Stimulated activated naive CD8-positive, alpha-beta T cell treated with anti-CD3 and anti-CD28 coated beads, Interleukin-15, amount 100 ng/mL, for 72 hours (primary cell): ENCODE results near the gene TOR4A.

Experiments used
- ATAC-seq: fragments of 150-1000 bp; cut with Tn5 transposase; 2 replicates; pipeline ENCODE4 v1.10.0; 2021; ENCODE audit warnings: mild to moderate bottlenecking, moderate library complexity
- DNase-seq, 2 donors: peaks; one replicate each; pipeline ENCODE4 v3.0.0; 2021 to 2022
- H3K27ac Mint-ChIP-seq, 2 donors: one replicate each; pipeline ENCODE4 v1.8.0; 2022; ENCODE audit warnings: mild to moderate bottlenecking in 2 of 2, mixed read lengths in 2 of 2, moderate library complexity in 2 of 2
- H3K27me3 Mint-ChIP-seq: one replicate; pipeline ENCODE4 v1.8.0; 2022; ENCODE audit warnings: mixed read lengths
- H3K4me1 Mint-ChIP-seq: one replicate; pipeline ENCODE4 v1.8.0; 2022; ENCODE audit warnings: mild to moderate bottlenecking, mixed read lengths
- H3K4me3 Mint-ChIP-seq, 2 donors: one replicate each; pipeline ENCODE4 v1.8.0; 2022; ENCODE audit warnings: mild to moderate bottlenecking in 2 of 2, mixed read lengths in 2 of 2, moderate library complexity in 1 of 2
- H3K9me3 Mint-ChIP-seq, 2 donors: one replicate each; pipeline ENCODE4 v1.8.0; 2022; ENCODE audit warnings: mixed read lengths in 2 of 2

TOR4A gene

DNA sequence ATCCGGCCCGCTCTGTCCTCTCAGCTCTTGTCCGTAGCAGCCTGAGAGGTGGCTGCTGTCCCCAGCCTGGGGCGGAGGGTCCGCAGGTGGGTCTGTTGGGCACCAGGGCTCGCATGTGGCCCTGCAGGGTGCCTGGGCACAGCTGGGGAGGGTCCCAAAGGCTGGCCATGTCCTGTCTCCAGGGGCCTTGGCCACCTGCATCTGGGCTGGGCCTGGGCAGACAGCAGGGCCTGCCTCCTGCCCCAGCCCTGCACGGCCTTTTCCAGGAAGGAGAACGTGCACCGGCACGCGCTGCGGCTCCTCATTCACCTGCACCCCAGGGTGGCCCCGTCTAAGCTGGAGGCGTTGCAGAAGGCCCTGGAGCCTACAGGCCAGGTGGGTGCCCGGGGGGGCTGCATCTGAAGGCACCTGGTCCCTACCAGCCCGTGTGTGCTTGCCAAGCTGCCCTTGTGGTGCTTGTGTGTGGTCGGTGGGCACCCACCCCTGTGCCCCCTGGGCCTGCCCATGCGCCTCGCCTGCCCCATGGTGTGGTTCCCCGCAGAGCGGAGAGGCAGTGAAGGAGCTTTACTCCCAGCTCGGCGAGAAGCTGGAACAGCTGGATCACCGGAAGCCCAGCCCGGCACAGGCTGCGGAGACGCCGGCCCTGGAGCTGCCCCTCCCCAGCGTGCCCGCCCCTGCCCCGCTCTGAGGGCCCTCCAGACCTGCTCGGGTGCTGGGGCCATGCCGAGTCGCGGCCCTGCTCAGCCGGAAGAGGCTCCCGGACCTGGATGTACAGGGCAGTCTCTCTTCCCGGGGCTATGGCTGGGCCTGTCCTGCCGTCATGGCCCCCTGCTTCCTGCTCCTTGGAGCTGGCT is 5.1 kb upstream of the TOR4A start:
- ATAC-seq (no peak), DNase-seq (no peak)
- peaks cover 53% of the 10 kb centered on the region for H3K4me1 Mint-ChIP-seq
- H3K27me3 Mint-ChIP-seq, result peaks cover 21% of the 10 kb centered on the region
- H3K27ac Mint-ChIP-seq, result no peak overlapping the region
- H3K4me3 Mint-ChIP-seq, result no peak overlapping the region
- no peaks in the 10 kb centered on the region for H3K9me3 Mint-ChIP-seq

DNA sequence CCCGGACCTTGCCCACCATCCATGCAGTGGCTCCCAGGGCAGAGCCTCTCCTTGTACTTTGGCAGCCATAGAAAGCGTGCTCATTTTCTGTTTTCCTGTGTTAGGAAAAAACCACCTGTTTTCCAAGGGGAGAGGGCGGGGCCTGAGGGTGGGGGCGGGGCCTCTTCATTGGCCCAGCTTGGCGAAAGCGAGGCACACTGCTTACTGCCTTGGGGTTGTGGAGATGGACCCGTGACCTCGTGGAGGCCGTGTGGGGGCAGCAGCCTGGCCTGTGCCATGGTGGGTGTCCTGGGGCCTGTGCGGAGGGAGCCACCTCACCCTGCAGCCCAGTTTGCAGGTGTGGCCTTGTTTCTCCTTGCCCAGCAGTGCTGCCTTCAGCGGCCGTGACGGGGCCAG is 4.4 kb upstream of the TOR4A start:
- no peak for ATAC-seq
- H3K9me3 Mint-ChIP-seq, result no peaks in the 10 kb centered on the region
- no peak overlapping the region for H3K4me3 Mint-ChIP-seq
- H3K27me3 Mint-ChIP-seq, result peaks cover 21% of the 10 kb centered on the region
- peaks cover 55% of the 10 kb centered on the region for H3K4me1 Mint-ChIP-seq
- H3K27ac Mint-ChIP-seq, result no peak overlapping the region
- no peak for DNase-seq

DNA sequence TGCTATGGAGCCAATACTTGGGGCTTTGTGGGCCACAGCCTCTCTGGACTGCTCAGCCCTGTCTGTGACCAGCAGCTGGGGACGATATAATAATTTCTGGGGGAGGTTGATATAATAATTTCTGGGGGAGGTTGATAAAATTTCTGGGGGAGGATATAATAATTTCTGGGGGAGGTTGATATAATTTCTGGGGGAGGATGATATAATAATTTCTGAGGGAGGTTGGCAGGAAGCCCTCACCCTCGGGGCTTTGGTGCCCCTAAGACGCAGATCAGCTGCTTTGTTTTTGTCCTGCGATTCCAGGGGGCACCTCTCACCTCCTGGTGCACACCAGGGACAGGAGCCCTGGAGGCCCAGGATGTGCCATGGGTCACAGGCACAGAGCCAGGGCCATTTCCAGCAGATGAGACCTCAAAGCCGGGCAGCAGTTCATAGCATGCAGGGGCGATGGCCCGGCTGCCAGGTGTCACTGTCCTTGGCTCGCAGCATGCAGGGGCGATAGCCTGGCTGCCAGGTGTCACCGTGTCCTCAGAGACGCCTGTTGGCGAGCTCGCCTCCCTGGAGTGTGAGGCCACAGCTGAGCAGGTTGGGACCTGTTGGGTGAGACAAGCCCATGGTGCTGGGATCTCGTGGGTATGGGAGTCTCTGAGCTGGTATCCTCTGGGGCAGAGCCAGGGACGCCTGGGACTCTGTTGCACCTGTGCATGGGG is 3.8 kb upstream of the TOR4A start:
- Mint-ChIP-seq H3K4me1 (peaks cover 56% of the 10 kb centered on the region), H3K27me3 (peaks cover 21% of the 10 kb centered on the region), H3K27ac (no peak overlapping the region), H3K9me3 (no peaks in the 10 kb centered on the region), H3K4me3 (no peak overlapping the region)
- no peak for ATAC-seq
- DNase-seq, result no peak

- no peaks in the 10 kb centered on the region for H3K9me3 Mint-ChIP-seq
- DNase-seq, result no peak
- H3K27ac Mint-ChIP-seq, result peak overlapping the region in 1 of 2 donors; percentile 54
- ATAC-seq, result no peak
- peaks cover 48% of the 10 kb centered on the region for H3K4me1 Mint-ChIP-seq
- no peak overlapping the region for H3K4me3 Mint-ChIP-seq
- peaks cover 21% of the 10 kb centered on the region for H3K27me3 Mint-ChIP-seq
Measured at GRCh38 chr9:137275203-137275587, 2.3 kb upstream of the TOR4A start.

DNA sequence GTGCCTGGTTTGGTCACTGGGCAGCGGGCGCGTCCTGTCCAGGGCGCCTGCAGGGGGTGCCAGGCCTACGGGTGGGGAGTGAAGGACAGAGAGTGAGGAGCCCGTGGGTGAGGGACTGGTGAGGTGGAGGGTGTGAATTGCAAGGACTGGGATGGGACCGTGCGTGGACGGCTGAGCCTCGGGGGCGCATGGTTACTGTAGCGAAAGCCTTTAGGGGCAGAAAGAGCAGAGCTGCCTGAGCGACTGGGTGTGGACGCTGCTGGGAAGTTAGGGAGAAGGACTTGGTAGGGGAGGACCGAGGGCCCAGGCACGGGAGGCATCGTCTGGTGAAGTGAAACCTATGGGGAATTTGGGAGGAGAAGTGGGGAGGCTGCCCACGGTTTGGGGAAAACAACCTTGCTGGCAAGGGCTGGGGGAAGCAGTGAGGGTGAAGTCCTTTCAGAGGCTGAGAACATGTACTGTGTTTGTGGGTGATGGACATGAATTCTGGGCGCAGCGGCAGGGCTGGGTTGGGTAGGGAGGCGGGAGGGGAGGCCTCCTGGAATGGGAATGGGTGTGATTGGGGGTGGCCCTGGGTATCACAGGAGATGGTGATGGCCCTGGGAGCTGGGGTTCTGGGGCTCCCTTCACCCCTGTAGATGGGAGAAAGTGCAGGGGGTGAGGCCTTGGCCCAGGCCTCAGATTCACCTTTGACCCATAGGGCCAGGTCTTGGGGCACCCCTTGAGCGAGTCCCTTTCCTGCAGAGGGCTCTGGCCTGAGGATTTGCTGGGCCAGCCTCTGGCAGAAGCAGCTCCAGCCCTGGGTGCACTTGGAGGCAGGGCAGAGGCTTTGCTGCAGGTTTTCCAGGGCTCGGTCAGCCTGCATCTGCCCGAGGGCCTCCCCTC is 1.7 kb upstream of the TOR4A start:
- no peaks in the 10 kb centered on the region for H3K9me3 Mint-ChIP-seq
- no peak overlapping the region for H3K4me3 Mint-ChIP-seq
- ATAC-seq, result no peak
- no peak overlapping the region for H3K27ac Mint-ChIP-seq
- peaks cover 21% of the 10 kb centered on the region for H3K27me3 Mint-ChIP-seq
- peaks cover 47% of the 10 kb centered on the region for H3K4me1 Mint-ChIP-seq
- DNase-seq, result no peak

GRCh38 chr9:137276473-137277328 is 825 bp upstream of the TOR4A start:
- Mint-ChIP-seq H3K4me3 (peak overlapping the region; percentile 79 to 88), H3K27me3 (peaks cover 23% of the 10 kb centered on the region), H3K9me3 (no peaks in the 10 kb centered on the region), H3K27ac (peak overlapping the region; percentile 78 to 94), H3K4me1 (peaks cover 38% of the 10 kb centered on the region)
- DNase-seq (no peak), ATAC-seq (no peak)

DNA sequence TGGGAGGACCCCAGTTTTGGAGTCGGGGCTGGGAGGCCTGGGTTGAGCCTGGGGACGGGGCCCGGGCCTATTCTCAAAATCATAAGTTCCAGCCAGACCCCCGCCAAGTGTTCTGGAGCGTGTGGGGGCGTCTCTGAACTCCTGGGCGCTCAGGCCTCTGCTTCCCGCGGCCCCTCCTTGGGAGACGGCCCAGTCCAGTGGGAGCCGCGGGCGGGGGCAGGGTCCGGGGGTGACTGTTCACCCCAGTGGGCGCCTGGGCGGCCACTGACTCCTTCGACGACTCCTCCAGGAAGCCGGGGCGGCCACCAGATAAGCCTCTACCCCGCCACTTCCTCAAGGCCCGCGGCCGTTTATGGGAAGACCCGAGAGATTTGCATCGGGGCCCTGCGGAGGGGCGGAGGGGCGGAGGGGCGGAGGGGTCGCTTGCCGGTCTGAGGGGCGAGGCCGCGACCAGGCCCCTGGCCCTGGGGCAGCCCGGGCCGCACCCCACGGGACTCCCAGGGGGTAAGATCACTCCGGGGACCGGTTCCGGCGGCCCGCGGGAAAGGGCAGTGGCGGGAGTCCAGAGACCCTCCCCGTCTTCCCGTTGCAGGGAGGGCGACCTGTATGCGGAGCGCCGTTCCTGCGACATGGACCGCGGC is 655 bp downstream of the TOR4A start:
- peak; percentile 11 for ATAC-seq
- H3K4me3 Mint-ChIP-seq, result peak overlapping the region; percentile 79 to 88

GRCh38 chr9:137278721-137279711 is 1.5 kb downstream of the TOR4A start:
- H3K27ac Mint-ChIP-seq, result no peak overlapping the region
- peak overlapping the region in 1 of 2 donors; percentile 10 for H3K4me3 Mint-ChIP-seq
- H3K9me3 Mint-ChIP-seq, result no peaks in the 10 kb centered on the region
- peaks cover 42% of the 10 kb centered on the region for H3K4me1 Mint-ChIP-seq
- peak; percentile 1 for ATAC-seq
- DNase-seq, result no peak
- H3K27me3 Mint-ChIP-seq, result peaks cover 44% of the 10 kb centered on the region

More for the DNA sequence above, 655 bp downstream of the TOR4A start:
- no peak for DNase-seq
- H3K4me1 Mint-ChIP-seq, result peaks cover 42% of the 10 kb centered on the region
- H3K27ac Mint-ChIP-seq, result peak overlapping the region in 1 of 2 donors; percentile 52
- H3K27me3 Mint-ChIP-seq, result peaks cover 38% of the 10 kb centered on the region
- no peaks in the 10 kb centered on the region for H3K9me3 Mint-ChIP-seq

- H3K4me3 Mint-ChIP-seq, result no peak overlapping the region
Measured at GRCh38 chr9:137279741-137280473, 2.4 kb downstream of the TOR4A start.

GRCh38 chr9:137280474-137281344 is 3.2 kb downstream of the TOR4A start:
- ATAC-seq (peak; percentile 21), DNase-seq (no peak)
- peaks cover 27% of the 10 kb centered on the region for H3K4me1 Mint-ChIP-seq
- H3K27ac Mint-ChIP-seq, result no peak overlapping the region
- H3K27me3 Mint-ChIP-seq, result peaks cover 36% of the 10 kb centered on the region
- no peak overlapping the region for H3K4me3 Mint-ChIP-seq
- no peaks in the 10 kb centered on the region for H3K9me3 Mint-ChIP-seq

More at GRCh38 chr9:137279741-137280473, 2.4 kb downstream of the TOR4A start:
- Mint-ChIP-seq H3K27ac (no peak overlapping the region), H3K9me3 (no peaks in the 10 kb centered on the region), H3K27me3 (peaks cover 44% of the 10 kb centered on the region), H3K4me1 (peaks cover 34% of the 10 kb centered on the region)
- ATAC-seq (no peak), DNase-seq (no peak)

DNA sequence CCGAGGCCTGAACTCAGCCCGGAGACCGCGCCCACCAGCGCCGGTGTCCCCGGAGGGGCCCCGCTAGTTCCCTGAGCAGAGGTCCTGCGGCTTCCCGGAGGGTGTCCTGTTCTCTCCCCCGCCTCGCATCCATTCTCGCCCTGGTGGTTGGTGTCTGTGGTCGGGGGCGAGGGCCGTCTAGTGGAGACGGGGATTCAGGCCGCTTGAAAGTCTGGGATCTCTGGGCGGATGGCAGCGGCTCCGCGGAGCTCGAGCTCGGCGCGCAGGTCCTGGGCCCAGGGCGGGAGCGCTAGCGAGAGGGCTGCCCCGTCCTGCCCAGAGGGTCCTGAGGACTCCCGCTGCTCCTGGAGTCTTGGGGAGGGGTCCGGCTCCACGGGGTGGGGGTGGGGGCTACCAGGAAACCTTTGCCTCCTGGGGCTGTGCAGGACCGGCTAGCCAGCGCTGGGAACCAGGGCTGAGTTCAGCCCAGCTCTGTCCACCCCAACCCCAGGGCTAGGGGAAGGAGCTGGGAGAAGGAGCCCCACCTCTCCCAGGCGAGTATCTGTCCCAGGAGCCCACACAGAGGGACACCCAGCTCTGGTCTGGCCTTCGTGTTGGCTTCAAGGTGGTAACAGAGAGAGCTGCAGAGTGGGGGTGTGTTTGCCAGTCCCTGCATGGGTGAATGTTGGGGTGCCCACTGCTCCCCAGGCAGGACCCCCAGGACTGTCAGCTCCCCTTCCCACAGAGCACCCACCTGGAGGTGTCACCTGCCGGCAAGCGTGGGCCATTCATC is 4.0 kb downstream of the TOR4A start:
- Mint-ChIP-seq H3K4me1 (peaks cover 22% of the 10 kb centered on the region), H3K27ac (no peak overlapping the region), H3K9me3 (no peaks in the 10 kb centered on the region), H3K27me3 (peaks cover 31% of the 10 kb centered on the region), H3K4me3 (no peak overlapping the region)
- DNase-seq, result no peak
- ATAC-seq, result no peak
